ENCODE data around the gene FXN. TPM values are rescaled to one million over a fixed set of nuclear protein-coding genes. Genes with fewer than 3 reads are reported as not detected.
A peak's percentile ranks its signal among the peaks of the same experiment; 100 is the strongest.

The FXN gene
- total RNA-seq, 3 donors from 2014 or later: 3.8 to 7.5 (median 6.9) TPM

GRCh38 chr9:69131682-69132081 is 96.1 kb downstream of the FXN start:
- Histone ChIP-seq H3K36me3 (no peaks in the 10 kb centered on the region), H3K9me3 (no peaks in the 10 kb centered on the region), H3K27ac (peak overlapping the region; percentile 6 to 35), H3K4me3 (no peak overlapping the region), H3K27me3 (no peaks in the 10 kb centered on the region), H3K4me1 (peaks cover 5 to 6% of the 10 kb centered on the region in 2 donors)
- TF ChIP-seq POLR2AphosphoS5 (IDR thresholded peaks at IDR 0.05): peak in 1 of 3 donors; percentile 47
- no peak for TF ChIP-seq POLR2A (IDR thresholded peaks at IDR 0.05)
- intact Hi-C loops (cut with DNase I; ENCODE audit: low total_unique reads): no loop called here
- DNase-seq (ENCODE audit: low spot score in 2 of 2): peak in 1 of 2 donors; percentile 15

- Histone ChIP-seq H3K4me3 (no peak overlapping the region), H3K36me3 (no peaks in the 10 kb centered on the region), H3K27me3 (no peaks in the 10 kb centered on the region), H3K9me3 (no peaks in the 10 kb centered on the region), H3K4me1 (peaks cover 5 to 6% of the 10 kb centered on the region in 2 donors), H3K27ac (peak overlapping the region; percentile 6 to 25)
- DNase-seq (ENCODE audit: low spot score in 2 of 2): no peak
- intact Hi-C loops (cut with DNase I; ENCODE audit: low total_unique reads): no loop called here
- TF ChIP-seq POLR2AphosphoS5 (IDR thresholded peaks at IDR 0.05) (no peak), CTCF (IDR thresholded peaks at IDR 0.05) (no peak), POLR2A (IDR thresholded peaks at IDR 0.05) (no peak)
Observed at GRCh38 chr9:69132361-69132760, 96.8 kb downstream of the FXN start.

GRCh38 chr9:69134412-69134811 is 98.9 kb downstream of the FXN start:
- TF ChIP-seq CTCF (IDR thresholded peaks at IDR 0.05): no peak
- no peak for TF ChIP-seq POLR2A (IDR thresholded peaks at IDR 0.05)
- no peak for TF ChIP-seq POLR2AphosphoS5 (IDR thresholded peaks at IDR 0.05)
- DNase-seq (ENCODE audit: low spot score in 2 of 2): peak in 1 of 2 donors; percentile 11
- Histone ChIP-seq H3K27ac (no peak overlapping the region), H3K27me3 (no peaks in the 10 kb centered on the region), H3K36me3 (no peaks in the 10 kb centered on the region), H3K4me1 (peaks cover 5 to 6% of the 10 kb centered on the region in 2 donors), H3K9me3 (no peaks in the 10 kb centered on the region), H3K4me3 (no peak overlapping the region)
- intact Hi-C loops (cut with DNase I; ENCODE audit: low total_unique reads): no loop called here

- TF ChIP-seq POLR2AphosphoS5 (IDR thresholded peaks at IDR 0.05) (no peak), CTCF (IDR thresholded peaks at IDR 0.05) (no peak), POLR2A (IDR thresholded peaks at IDR 0.05) (no peak)
- intact Hi-C loops (cut with DNase I; ENCODE audit: low total_unique reads): no loop called here
Observed at GRCh38 chr9:69136185-69136584, 100.6 kb downstream of the FXN start.

GRCh38 chr9:69136779-69137178 is 101.2 kb downstream of the FXN start:
- H3K36me3 ChIP-seq: no peaks in the 10 kb centered on the region

More at GRCh38 chr9:69136185-69136584, 100.6 kb downstream of the FXN start:
- no peak overlapping the region for H3K27ac ChIP-seq
- no peaks in the 10 kb centered on the region for H3K9me3 ChIP-seq
- H3K36me3 ChIP-seq: no peaks in the 10 kb centered on the region
- no peaks in the 10 kb centered on the region for H3K27me3 ChIP-seq
- peaks cover 0 to 4% of the 10 kb centered on the region in 2 donors for H3K4me1 ChIP-seq
- no peak for DNase-seq (ENCODE audit: low spot score in 2 of 2)
- H3K4me3 ChIP-seq: no peak overlapping the region

More at GRCh38 chr9:69136779-69137178, 101.2 kb downstream of the FXN start:
- H3K4me3 ChIP-seq: no peak overlapping the region
- no peaks in the 10 kb centered on the region for H3K9me3 ChIP-seq
- intact Hi-C loops (cut with DNase I; ENCODE audit: low total_unique reads): no loop called here
- H3K27me3 ChIP-seq: no peaks in the 10 kb centered on the region
- peak overlapping the region in 1 of 2 donors; percentile 52 for H3K27ac ChIP-seq
- DNase-seq (ENCODE audit: low spot score in 2 of 2): peak in 1 of 2 donors; percentile 7
- no peak for TF ChIP-seq CTCF (IDR thresholded peaks at IDR 0.05)
- no peaks in the 10 kb centered on the region for H3K4me1 ChIP-seq

Measured in breast epithelium (tissue), 4 donors.